ENCODE data around the gene FMNL2. TPM values are rescaled to one million over a fixed set of nuclear protein-coding genes. Genes with fewer than 3 reads are reported as not detected.
A peak's percentile ranks its signal among the peaks of the same experiment; 100 is the strongest.

The FMNL2 gene
- total RNA-seq, 4 donors from 2014 or later, result 23.5 to 28.0 (median 23.8) TPM

DNA sequence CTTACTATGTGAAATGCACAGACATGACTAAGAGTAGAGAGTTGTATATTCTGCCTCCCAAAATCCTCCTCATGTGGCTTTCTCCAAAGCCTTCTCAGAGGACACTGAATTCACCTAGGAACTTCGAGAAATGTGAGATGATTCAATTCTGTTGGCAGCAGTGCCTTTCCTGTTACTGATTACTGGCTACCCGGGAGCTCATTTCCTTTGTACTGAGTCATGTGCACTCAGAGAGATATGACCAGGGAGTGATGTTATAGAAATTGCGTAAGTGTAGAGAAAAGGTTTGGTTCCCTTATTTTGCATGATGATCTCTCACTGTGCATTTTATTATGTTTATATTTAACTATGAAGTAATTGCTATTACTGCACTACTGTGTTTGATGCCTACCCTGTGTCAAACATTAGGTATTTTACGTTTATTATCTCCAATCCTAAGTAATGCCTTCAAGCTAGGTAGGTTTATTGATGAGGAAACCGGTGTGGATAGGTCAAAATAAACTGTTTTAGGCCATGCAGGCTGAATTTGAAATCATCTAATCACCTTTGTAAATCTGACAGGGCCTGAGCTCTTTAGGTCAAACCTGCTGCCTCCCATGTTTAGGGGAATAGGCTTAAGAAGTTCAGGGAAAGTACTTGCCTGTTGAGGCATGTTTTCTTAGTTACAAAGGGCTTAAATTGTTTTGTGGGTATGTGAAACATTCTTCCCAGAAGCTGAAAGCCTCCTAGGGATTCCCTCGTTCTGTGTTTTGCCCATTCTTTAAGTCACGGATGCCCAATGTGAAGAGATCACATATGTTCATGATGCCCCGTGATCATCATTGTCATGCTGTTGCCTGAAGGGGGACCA is 86.8 kb downstream of the FMNL2 start:
- H3K9me3 ChIP-seq, result no peaks in the 10 kb centered on the region
- no peaks in the 10 kb centered on the region for H3K27me3 ChIP-seq
- WGBS, result 48% methylated on average over 8 of the region's 8 CpGs
- peak overlapping the region; percentile 4 to 56 (median 44) for H3K27ac ChIP-seq (replicated peaks in 1 of 4)
- DNase-seq (ENCODE audit: extremely low spot score), result no peak
- TF ChIP-seq POLR2AphosphoS5 (IDR thresholded peaks at IDR 0.05), result peak; percentile 57 to 74
- TF ChIP-seq EP300 (IDR thresholded peaks at IDR 0.05), result no peak
- peaks cover 13 to 21% (median 20%) of the 10 kb centered on the region in 4 donors for H3K4me1 ChIP-seq
- H3K4me3 ChIP-seq, result no peak overlapping the region
- intact Hi-C loops (cut with DNase I), result no loop called here
- no peaks in the 10 kb centered on the region for H3K36me3 ChIP-seq

DNA sequence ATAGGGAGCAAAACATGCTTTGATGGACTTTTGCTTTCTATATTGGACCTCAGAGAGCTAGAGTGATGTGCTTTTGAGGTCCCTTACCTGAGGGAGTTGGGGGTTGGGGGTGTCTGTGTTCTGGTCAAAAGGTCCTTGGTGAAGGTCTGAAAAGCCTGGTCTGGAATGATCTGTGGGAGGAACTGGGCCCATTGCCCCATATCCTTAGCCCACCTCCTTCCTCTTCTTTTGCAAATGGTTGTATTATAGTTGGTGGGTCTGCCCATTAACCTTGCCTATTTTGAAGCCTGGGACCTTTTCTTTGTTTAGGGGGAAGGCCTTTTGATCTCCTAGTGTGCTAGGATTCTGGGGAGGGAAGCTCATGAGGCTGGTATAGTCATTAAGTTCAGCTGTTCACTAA is 88.7 kb downstream of the FMNL2 start:
- intact Hi-C loops (cut with DNase I), result no loop called here
- Histone ChIP-seq H3K27ac (replicated peaks in 1 of 4) (no peak overlapping the region), H3K4me3 (no peak overlapping the region), H3K4me1 (peaks cover 13 to 27% (median 23%) of the 10 kb centered on the region in 4 donors), H3K9me3 (no peaks in the 10 kb centered on the region), H3K36me3 (no peaks in the 10 kb centered on the region), H3K27me3 (no peaks in the 10 kb centered on the region)
- no peak for TF ChIP-seq POLR2AphosphoS5 (IDR thresholded peaks at IDR 0.05)
- no peak for TF ChIP-seq EP300 (IDR thresholded peaks at IDR 0.05)
- TF ChIP-seq, protein P1, sequence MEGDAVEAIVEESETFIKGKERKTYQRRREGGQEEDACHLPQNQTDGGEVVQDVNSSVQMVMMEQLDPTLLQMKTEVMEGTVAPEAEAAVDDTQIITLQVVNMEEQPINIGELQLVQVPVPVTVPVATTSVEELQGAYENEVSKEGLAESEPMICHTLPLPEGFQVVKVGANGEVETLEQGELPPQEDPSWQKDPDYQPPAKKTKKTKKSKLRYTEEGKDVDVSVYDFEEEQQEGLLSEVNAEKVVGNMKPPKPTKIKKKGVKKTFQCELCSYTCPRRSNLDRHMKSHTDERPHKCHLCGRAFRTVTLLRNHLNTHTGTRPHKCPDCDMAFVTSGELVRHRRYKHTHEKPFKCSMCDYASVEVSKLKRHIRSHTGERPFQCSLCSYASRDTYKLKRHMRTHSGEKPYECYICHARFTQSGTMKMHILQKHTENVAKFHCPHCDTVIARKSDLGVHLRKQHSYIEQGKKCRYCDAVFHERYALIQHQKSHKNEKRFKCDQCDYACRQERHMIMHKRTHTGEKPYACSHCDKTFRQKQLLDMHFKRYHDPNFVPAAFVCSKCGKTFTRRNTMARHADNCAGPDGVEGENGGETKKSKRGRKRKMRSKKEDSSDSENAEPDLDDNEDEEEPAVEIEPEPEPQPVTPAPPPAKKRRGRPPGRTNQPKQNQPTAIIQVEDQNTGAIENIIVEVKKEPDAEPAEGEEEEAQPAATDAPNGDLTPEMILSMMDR (IDR thresholded peaks at IDR 0.05), result no peak
- no peak for TF ChIP-seq POLR2A (IDR thresholded peaks at IDR 0.05; ENCODE audit: low read depth)
- no peak for DNase-seq (ENCODE audit: extremely low spot score)

DNA sequence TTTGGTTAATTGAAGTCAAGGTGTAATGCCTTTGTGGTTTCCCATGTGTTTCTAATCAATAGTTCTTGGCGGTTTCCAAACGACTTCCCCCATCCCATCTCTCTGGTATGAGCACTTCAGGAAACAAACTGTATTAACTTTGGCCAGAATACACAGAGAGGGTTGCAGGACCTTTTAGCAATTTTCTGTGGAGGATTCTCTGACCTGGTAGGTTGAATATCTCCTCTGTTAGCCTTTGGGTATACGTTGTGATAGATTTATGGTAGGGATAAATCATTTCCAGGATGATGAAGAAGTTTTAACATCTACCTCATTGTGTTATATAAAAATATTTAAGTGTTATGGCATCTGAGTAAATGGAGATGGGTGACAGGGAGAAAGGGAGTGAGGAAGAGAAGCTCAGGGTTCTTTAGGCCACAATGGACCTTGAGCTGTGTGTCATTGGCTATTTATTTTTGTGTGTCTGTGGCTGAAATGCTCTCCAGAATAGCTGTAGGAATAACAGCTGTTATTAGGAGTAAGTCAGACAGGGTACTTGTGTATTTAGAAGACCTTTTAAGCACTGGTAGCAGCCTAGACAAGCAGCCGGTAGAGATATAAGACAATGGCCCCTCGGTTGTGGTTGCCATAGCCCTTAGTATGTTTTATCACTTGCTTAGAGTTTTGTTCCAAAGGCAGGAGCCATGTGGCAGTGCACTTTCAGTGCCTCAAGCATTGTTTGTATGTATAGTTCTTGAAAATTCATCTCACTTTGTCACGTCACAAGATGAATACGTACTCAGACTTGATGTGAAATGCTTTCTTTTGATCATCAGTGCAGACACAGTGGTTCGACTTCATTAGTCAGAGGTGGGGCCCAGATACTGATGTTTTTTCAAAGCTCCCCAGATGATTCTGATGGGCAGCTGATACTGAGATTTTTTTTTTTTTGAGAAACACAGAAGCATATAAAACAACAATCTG is 91.1 kb downstream of the FMNL2 start:
- intact Hi-C loops (cut with DNase I), result no loop called here
- Histone ChIP-seq H3K4me1 (peaks cover 4 to 22% (median 12%) of the 10 kb centered on the region in 4 donors), H3K27ac (replicated peaks in 1 of 4) (no peak overlapping the region), H3K9me3 (no peaks in the 10 kb centered on the region), H3K4me3 (no peak overlapping the region), H3K36me3 (no peaks in the 10 kb centered on the region), H3K27me3 (no peaks in the 10 kb centered on the region)
- WGBS, result 87% methylated on average over 8 of the region's 8 CpGs
- DNase-seq (ENCODE audit: extremely low spot score), result no peak
- TF ChIP-seq EP300 (IDR thresholded peaks at IDR 0.05), result no peak

DNA sequence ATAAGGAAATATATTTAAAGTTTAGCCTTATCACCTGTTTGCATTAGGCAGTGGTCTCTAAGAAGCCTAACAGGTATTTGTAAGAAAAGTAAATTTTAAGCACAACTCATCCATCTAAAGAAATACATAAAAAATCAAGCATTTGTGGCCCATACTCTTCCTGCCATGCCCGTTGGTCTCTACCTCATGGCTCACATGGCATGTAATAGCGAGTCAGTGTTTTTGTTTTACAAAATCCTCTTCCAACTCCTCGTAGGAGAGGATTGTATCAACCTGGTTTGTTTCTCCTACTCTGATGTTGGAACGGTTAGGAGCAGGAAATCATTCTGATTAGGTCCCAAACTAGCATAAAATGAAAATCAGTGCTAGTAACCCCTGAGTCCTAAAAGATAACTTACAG is 91.8 kb downstream of the FMNL2 start:
- intact Hi-C loops (cut with DNase I), result no loop called here
- 85% methylated on average over 4 of the region's 4 CpGs for WGBS
- DNase-seq (ENCODE audit: extremely low spot score), result no peak

DNA sequence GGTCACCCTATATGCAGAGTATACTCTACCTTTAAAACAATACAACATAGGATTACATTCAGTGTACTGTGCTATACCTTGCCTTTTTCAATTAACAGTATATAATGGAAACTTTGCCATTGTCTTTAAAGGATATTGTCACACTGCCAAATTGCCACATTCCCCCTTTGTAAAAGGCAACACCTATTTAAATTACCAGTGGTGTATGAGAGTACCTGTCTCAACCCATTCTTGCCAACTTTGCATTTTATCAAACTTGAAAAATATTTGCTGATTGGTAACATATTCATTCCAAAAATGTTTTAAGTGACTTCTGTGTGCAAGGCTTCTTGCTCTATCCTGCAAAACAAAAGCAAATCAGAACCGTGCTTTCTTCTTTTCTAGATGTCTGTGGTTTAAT is 92.9 kb downstream of the FMNL2 start:
- Histone ChIP-seq H3K27ac (replicated peaks in 1 of 4) (no peak overlapping the region), H3K4me1 (peaks cover 12 to 25% (median 19%) of the 10 kb centered on the region in 4 donors), H3K27me3 (no peaks in the 10 kb centered on the region), H3K4me3 (no peak overlapping the region), H3K36me3 (no peaks in the 10 kb centered on the region), H3K9me3 (no peaks in the 10 kb centered on the region)
- intact Hi-C loops (cut with DNase I), result no loop called here
- 63% methylated on average over 1 of the region's 1 CpG for WGBS
- TF ChIP-seq POLR2AphosphoS5 (IDR thresholded peaks at IDR 0.05), result no peak
- TF ChIP-seq, protein P1 (IDR thresholded peaks at IDR 0.05), result no peak
- no peak for TF ChIP-seq POLR2A (IDR thresholded peaks at IDR 0.05; ENCODE audit: low read depth)
- TF ChIP-seq EP300 (IDR thresholded peaks at IDR 0.05), result no peak
- no peak for DNase-seq (ENCODE audit: extremely low spot score)

More for the DNA sequence above, 91.8 kb downstream of the FMNL2 start:
- no peak overlapping the region for H3K27ac ChIP-seq (replicated peaks in 1 of 4)
- TF ChIP-seq, protein P1 (IDR thresholded peaks at IDR 0.05), result no peak
- TF ChIP-seq POLR2AphosphoS5 (IDR thresholded peaks at IDR 0.05), result no peak
- no peak for TF ChIP-seq POLR2A (IDR thresholded peaks at IDR 0.05; ENCODE audit: low read depth)
- TF ChIP-seq EP300 (IDR thresholded peaks at IDR 0.05), result no peak
- no peaks in the 10 kb centered on the region for H3K27me3 ChIP-seq
- no peak overlapping the region for H3K4me3 ChIP-seq
- H3K9me3 ChIP-seq, result no peaks in the 10 kb centered on the region
- no peaks in the 10 kb centered on the region for H3K36me3 ChIP-seq
- peaks cover 5 to 19% (median 9%) of the 10 kb centered on the region in 4 donors for H3K4me1 ChIP-seq

Measured in esophagus muscularis mucosa (tissue), 4 donors.